B cell (primary cell): ENCODE measurements around the gene MICU2.

ENCODE experiments used
- CTCF ChIP-seq: fragments of 200-600 bp; IDR thresholded peaks from one replicate; pipeline ENCODE4 v1.8.0; 2022; ENCODE audit warnings: antibody characterized with exemption, mild to moderate bottlenecking
- EZH2 ChIP-seq: IDR thresholded peaks from 2 replicates; pipeline ENCODE4 v1.6.1; 2012; ENCODE audit warnings: borderline replicate concordance, low read depth, mild to moderate bottlenecking, moderate library complexity, low read length; ENCODE audit not compliant: insufficient read depth, poor library complexity, severe bottlenecking

GRCh38 chr13:21569686-21570085 lies 34.3 kb downstream of the MICU2 start:
- TF ChIP-seq CTCF (no peak), EZH2 (no peak)
